WTC11 (cell line): ENCODE measurements around the gene CCR5.

ENCODE experiments used
- GABPB1 ChIP-seq: sonication (generic); formaldehyde crosslinking; IDR thresholded peaks from 2 replicates; pipeline ENCODE4 v1.8.1; 2023; ENCODE audit warnings: mild to moderate bottlenecking, missing genetic modification reagents
- KAT7 ChIP-seq: sonication (generic); formaldehyde crosslinking; IDR thresholded peaks from 2 replicates; pipeline ENCODE4 v1.8.1; 2023; ENCODE audit warnings: missing genetic modification reagents, mild to moderate bottlenecking, borderline replicate concordance
- NR3C1 ChIP-seq: sonication (generic); formaldehyde crosslinking; conservative IDR thresholded peaks from 2 replicates; pipeline ENCODE4 v1.8.1; 2023; ENCODE audit warnings: low read depth, mild to moderate bottlenecking, missing genetic modification reagents
- SP1 ChIP-seq: sonication (generic); formaldehyde crosslinking; conservative IDR thresholded peaks from 2 replicates; pipeline ENCODE4 v1.8.1; 2022; ENCODE audit warnings: missing genetic modification reagents
- TF ChIP-seq, protein P1 (sequence below): fragments of 200-600 bp; IDR thresholded peaks from 2 replicates; pipeline ENCODE4 v1.8.0; 2022; ENCODE audit warnings: antibody characterized with exemption
- TF ChIP-seq, protein P2 (sequence below): sonication (generic); formaldehyde crosslinking; conservative IDR thresholded peaks from 2 replicates; pipeline ENCODE4 v1.8.1; 2022; ENCODE audit warnings: mild to moderate bottlenecking, missing genetic modification reagents
- TF ChIP-seq, protein P3 (sequence below): sonication (generic); formaldehyde crosslinking; conservative IDR thresholded peaks from 2 replicates; pipeline ENCODE4 v1.8.1; 2023; ENCODE audit warnings: mild to moderate bottlenecking, low read depth, missing genetic modification reagents, moderate library complexity

DNA sequence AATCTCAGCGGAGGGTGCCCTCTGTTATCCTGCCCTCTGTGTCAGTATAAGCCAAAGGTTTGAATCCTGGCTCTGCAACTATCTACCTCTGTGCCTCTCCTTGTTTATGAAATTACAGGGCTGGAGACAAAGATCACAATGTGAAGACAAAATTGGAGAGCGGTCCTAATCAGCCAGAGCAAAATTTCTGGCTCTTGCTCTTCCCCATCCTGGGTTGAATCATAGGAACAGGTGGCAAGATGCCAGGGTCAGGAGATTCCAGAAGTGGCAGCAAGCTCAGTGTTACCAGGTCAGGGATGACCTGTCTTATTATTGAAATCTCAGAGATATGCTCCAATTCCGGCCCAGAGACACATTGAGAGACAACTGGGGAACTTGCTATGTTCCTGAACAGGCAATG, 19.1 kb upstream of the CCR5 start:
- TF ChIP-seq, protein P1, sequence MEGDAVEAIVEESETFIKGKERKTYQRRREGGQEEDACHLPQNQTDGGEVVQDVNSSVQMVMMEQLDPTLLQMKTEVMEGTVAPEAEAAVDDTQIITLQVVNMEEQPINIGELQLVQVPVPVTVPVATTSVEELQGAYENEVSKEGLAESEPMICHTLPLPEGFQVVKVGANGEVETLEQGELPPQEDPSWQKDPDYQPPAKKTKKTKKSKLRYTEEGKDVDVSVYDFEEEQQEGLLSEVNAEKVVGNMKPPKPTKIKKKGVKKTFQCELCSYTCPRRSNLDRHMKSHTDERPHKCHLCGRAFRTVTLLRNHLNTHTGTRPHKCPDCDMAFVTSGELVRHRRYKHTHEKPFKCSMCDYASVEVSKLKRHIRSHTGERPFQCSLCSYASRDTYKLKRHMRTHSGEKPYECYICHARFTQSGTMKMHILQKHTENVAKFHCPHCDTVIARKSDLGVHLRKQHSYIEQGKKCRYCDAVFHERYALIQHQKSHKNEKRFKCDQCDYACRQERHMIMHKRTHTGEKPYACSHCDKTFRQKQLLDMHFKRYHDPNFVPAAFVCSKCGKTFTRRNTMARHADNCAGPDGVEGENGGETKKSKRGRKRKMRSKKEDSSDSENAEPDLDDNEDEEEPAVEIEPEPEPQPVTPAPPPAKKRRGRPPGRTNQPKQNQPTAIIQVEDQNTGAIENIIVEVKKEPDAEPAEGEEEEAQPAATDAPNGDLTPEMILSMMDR, result no peak
- TF ChIP-seq KAT7 (CRISPR knock-in tag) (no peak), NR3C1 (CRISPR knock-in tag) (no peak), GABPB1 (CRISPR knock-in tag) (no peak), SP1 (no peak)
- TF ChIP-seq, protein P2, sequence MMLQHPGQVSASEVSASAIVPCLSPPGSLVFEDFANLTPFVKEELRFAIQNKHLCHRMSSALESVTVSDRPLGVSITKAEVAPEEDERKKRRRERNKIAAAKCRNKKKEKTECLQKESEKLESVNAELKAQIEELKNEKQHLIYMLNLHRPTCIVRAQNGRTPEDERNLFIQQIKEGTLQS (CRISPR knock-in tag), result no peak
- TF ChIP-seq, protein P3, sequence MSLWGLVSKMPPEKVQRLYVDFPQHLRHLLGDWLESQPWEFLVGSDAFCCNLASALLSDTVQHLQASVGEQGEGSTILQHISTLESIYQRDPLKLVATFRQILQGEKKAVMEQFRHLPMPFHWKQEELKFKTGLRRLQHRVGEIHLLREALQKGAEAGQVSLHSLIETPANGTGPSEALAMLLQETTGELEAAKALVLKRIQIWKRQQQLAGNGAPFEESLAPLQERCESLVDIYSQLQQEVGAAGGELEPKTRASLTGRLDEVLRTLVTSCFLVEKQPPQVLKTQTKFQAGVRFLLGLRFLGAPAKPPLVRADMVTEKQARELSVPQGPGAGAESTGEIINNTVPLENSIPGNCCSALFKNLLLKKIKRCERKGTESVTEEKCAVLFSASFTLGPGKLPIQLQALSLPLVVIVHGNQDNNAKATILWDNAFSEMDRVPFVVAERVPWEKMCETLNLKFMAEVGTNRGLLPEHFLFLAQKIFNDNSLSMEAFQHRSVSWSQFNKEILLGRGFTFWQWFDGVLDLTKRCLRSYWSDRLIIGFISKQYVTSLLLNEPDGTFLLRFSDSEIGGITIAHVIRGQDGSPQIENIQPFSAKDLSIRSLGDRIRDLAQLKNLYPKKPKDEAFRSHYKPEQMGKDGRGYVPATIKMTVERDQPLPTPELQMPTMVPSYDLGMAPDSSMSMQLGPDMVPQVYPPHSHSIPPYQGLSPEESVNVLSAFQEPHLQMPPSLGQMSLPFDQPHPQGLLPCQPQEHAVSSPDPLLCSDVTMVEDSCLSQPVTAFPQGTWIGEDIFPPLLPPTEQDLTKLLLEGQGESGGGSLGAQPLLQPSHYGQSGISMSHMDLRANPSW (CRISPR knock-in tag), result no peak
